ENCODE data around the gene ZFP36L1.

Gene ZFP36L1

GRCh38 chr14:68782091-68782981, 10.5 kb downstream of the ZFP36L1 start:
- Histone ChIP-seq H3K4me3 (ENCODE audit: low read length) (no peak overlapping the region), H3K27ac (ENCODE audit: low read length) (no peak overlapping the region), H3K27me3 (ENCODE audit: control insufficient read depth, insufficient read depth, low read length) (no peaks in the 10 kb centered on the region), H3K4me1 (ENCODE audit: control insufficient read depth, insufficient read depth, low read length) (no peaks in the 10 kb centered on the region), H3K36me3 (ENCODE audit: control insufficient read depth, insufficient read depth, low read length) (0 out of 2 replicates have a peak, but pooled peaks cover 2% of the 10 kb centered on the region), H3K9me3 (ENCODE audit: control insufficient read depth, insufficient read depth, low read length) (no peaks in the 10 kb centered on the region)
- no CpG with 5 or more reads among the region's 10 CpGs for WGBS (ENCODE audit: insufficient coverage, insufficient read length)
- DNase-seq (ENCODE audit: low read depth, low spot score): no peak

GRCh38 chr14:68781161-68782021, 11.5 kb downstream of the ZFP36L1 start:
- no CpG with 5 or more reads among the region's 14 CpGs for WGBS (ENCODE audit: insufficient coverage, insufficient read length)
- no peaks in the 10 kb centered on the region for H3K36me3 ChIP-seq (ENCODE audit: control insufficient read depth, insufficient read depth, low read length)
- no peaks in the 10 kb centered on the region for H3K4me1 ChIP-seq (ENCODE audit: control insufficient read depth, insufficient read depth, low read length)
- H3K27ac ChIP-seq (ENCODE audit: low read length): no peak overlapping the region
- no peaks in the 10 kb centered on the region for H3K9me3 ChIP-seq (ENCODE audit: control insufficient read depth, insufficient read depth, low read length)
- H3K27me3 ChIP-seq (ENCODE audit: control insufficient read depth, insufficient read depth, low read length): no peaks in the 10 kb centered on the region
- no peak overlapping the region for H3K4me3 ChIP-seq (ENCODE audit: low read length)
- DNase-seq (ENCODE audit: low read depth, low spot score): no peak

- H3K27ac ChIP-seq (ENCODE audit: low read length): no peak overlapping the region
- H3K27me3 ChIP-seq (ENCODE audit: control insufficient read depth, insufficient read depth, low read length): no peaks in the 10 kb centered on the region
- no CpG with 5 or more reads among the region's 7 CpGs for WGBS (ENCODE audit: insufficient coverage, insufficient read length)
- DNase-seq (ENCODE audit: low read depth, low spot score): no peak
- H3K36me3 ChIP-seq (ENCODE audit: control insufficient read depth, insufficient read depth, low read length): no peaks in the 10 kb centered on the region
- no peak overlapping the region for H3K4me3 ChIP-seq (ENCODE audit: low read length)
- H3K9me3 ChIP-seq (ENCODE audit: control insufficient read depth, insufficient read depth, low read length): no peaks in the 10 kb centered on the region
- H3K4me1 ChIP-seq (ENCODE audit: control insufficient read depth, insufficient read depth, low read length): no peaks in the 10 kb centered on the region
Observed at GRCh38 chr14:68780358-68781160, 12.3 kb downstream of the ZFP36L1 start.

GRCh38 chr14:68779761-68780323, 13.0 kb downstream of the ZFP36L1 start:
- H3K4me1 ChIP-seq (ENCODE audit: control insufficient read depth, insufficient read depth, low read length): no peaks in the 10 kb centered on the region
- H3K27ac ChIP-seq (ENCODE audit: low read length): no peak overlapping the region
- no peak overlapping the region for H3K4me3 ChIP-seq (ENCODE audit: low read length)
- no CpG with 5 or more reads among the region's 9 CpGs for whole genome bisulfite sequencing (ENCODE audit: insufficient coverage, insufficient read length)
- H3K27me3 ChIP-seq (ENCODE audit: control insufficient read depth, insufficient read depth, low read length): no peaks in the 10 kb centered on the region
- no peaks in the 10 kb centered on the region for H3K9me3 ChIP-seq (ENCODE audit: control insufficient read depth, insufficient read depth, low read length)
- no peak for DNase-seq (ENCODE audit: low read depth, low spot score)
- H3K36me3 ChIP-seq (ENCODE audit: control insufficient read depth, insufficient read depth, low read length): no peaks in the 10 kb centered on the region

GRCh38 chr14:68777644-68778043, 15.2 kb downstream of the ZFP36L1 start:
- H3K9me3 ChIP-seq (ENCODE audit: control insufficient read depth, insufficient read depth, low read length): no peaks in the 10 kb centered on the region
- no peak for DNase-seq (ENCODE audit: low read depth, low spot score)
- H3K36me3 ChIP-seq (ENCODE audit: control insufficient read depth, insufficient read depth, low read length): no peaks in the 10 kb centered on the region
- no CpG with 5 or more reads among the region's 1 CpG for WGBS (ENCODE audit: insufficient coverage, insufficient read length)
- H3K4me3 ChIP-seq (ENCODE audit: low read length): no peak overlapping the region
- no peak overlapping the region for H3K27ac ChIP-seq (ENCODE audit: low read length)
- H3K27me3 ChIP-seq (ENCODE audit: control insufficient read depth, insufficient read depth, low read length): no peaks in the 10 kb centered on the region
- H3K4me1 ChIP-seq (ENCODE audit: control insufficient read depth, insufficient read depth, low read length): no peaks in the 10 kb centered on the region

- Histone ChIP-seq H3K9me3 (ENCODE audit: control insufficient read depth, insufficient read depth, low read length) (no peaks in the 10 kb centered on the region), H3K36me3 (ENCODE audit: control insufficient read depth, insufficient read depth, low read length) (no peaks in the 10 kb centered on the region), H3K4me1 (ENCODE audit: control insufficient read depth, insufficient read depth, low read length) (no peaks in the 10 kb centered on the region), H3K27ac (ENCODE audit: low read length) (no peak overlapping the region), H3K27me3 (ENCODE audit: control insufficient read depth, insufficient read depth, low read length) (no peaks in the 10 kb centered on the region), H3K4me3 (ENCODE audit: low read length) (no peak overlapping the region)
- DNase-seq (ENCODE audit: low read depth, low spot score): no peak
- no CpG with 5 or more reads among the region's 6 CpGs for WGBS (ENCODE audit: insufficient coverage, insufficient read length)
Observed at GRCh38 chr14:68775614-68776126, 17.2 kb downstream of the ZFP36L1 start.

- H3K4me1 ChIP-seq (ENCODE audit: control insufficient read depth, insufficient read depth, low read length): no peaks in the 10 kb centered on the region
- no peaks in the 10 kb centered on the region for H3K27me3 ChIP-seq (ENCODE audit: control insufficient read depth, insufficient read depth, low read length)
- no peak overlapping the region for H3K27ac ChIP-seq (ENCODE audit: low read length)
- H3K4me3 ChIP-seq (ENCODE audit: low read length): no peak overlapping the region
- H3K36me3 ChIP-seq (ENCODE audit: control insufficient read depth, insufficient read depth, low read length): no peaks in the 10 kb centered on the region
- H3K9me3 ChIP-seq (ENCODE audit: control insufficient read depth, insufficient read depth, low read length): no peaks in the 10 kb centered on the region
- no peak for DNase-seq (ENCODE audit: low read depth, low spot score)
- no CpG with 5 or more reads among the region's 4 CpGs for WGBS (ENCODE audit: insufficient coverage, insufficient read length)
Observed at GRCh38 chr14:68774771-68775613, 17.9 kb downstream of the ZFP36L1 start.

- no peaks in the 10 kb centered on the region for H3K27me3 ChIP-seq (ENCODE audit: control insufficient read depth, insufficient read depth, low read length)
- H3K27ac ChIP-seq (ENCODE audit: low read length): no peak overlapping the region
- no peak for DNase-seq (ENCODE audit: low read depth, low spot score)
- H3K9me3 ChIP-seq (ENCODE audit: control insufficient read depth, insufficient read depth, low read length): no peaks in the 10 kb centered on the region
- H3K36me3 ChIP-seq (ENCODE audit: control insufficient read depth, insufficient read depth, low read length): no peaks in the 10 kb centered on the region
- H3K4me3 ChIP-seq (ENCODE audit: low read length): no peak overlapping the region
- whole genome bisulfite sequencing (ENCODE audit: insufficient coverage, insufficient read length): no CpG with 5 or more reads among the region's 6 CpGs
- H3K4me1 ChIP-seq (ENCODE audit: control insufficient read depth, insufficient read depth, low read length): no peaks in the 10 kb centered on the region
Observed at GRCh38 chr14:68772761-68773381, 20.0 kb downstream of the ZFP36L1 start.

- Histone ChIP-seq H3K27me3 (ENCODE audit: control insufficient read depth, insufficient read depth, low read length) (no peaks in the 10 kb centered on the region), H3K36me3 (ENCODE audit: control insufficient read depth, insufficient read depth, low read length) (no peaks in the 10 kb centered on the region), H3K4me3 (ENCODE audit: low read length) (no peak overlapping the region), H3K9me3 (ENCODE audit: control insufficient read depth, insufficient read depth, low read length) (no peaks in the 10 kb centered on the region), H3K27ac (ENCODE audit: low read length) (no peak overlapping the region), H3K4me1 (ENCODE audit: control insufficient read depth, insufficient read depth, low read length) (no peaks in the 10 kb centered on the region)
- no peak for DNase-seq (ENCODE audit: low read depth, low spot score)
- no CpG with 5 or more reads among the region's 10 CpGs for WGBS (ENCODE audit: insufficient coverage, insufficient read length)
Observed at GRCh38 chr14:68771631-68772030, 21.2 kb downstream of the ZFP36L1 start.

Measured in iPS DF 6.9 (cell line).